CD14-positive monocyte (primary cell): ENCODE measurements around the gene TRPC6. TPM values are rescaled to one million over a fixed set of nuclear protein-coding genes. Genes with fewer than 3 reads are reported as not detected.

Source experiments
- DNase-seq, 3 donors: peaks; one replicate each; pipeline ENCODE4 v3.0.0-alpha.2; 2011 to 2022
- H2AFZ ChIP-seq: 2 replicates; pipeline ENCODE4 v1.6.0; 2012; ENCODE audit warnings: mild to moderate bottlenecking, low read depth, low read length, inconsistent platforms; ENCODE audit not compliant: insufficient read depth, poor library complexity, severe bottlenecking
- H3K27ac ChIP-seq, 2 donors: 1 replicate in 1 of 2; 2 replicates in 1 of 2; pipeline ENCODE4 v1.5.1; 2012 to 2013; ENCODE audit warnings: low read length in 2 of 2, control low read depth in 1 of 2, inconsistent platforms in 1 of 2, low read depth in 1 of 2, mild to moderate bottlenecking in 1 of 2
- H3K27me3 ChIP-seq, 2 donors: one replicate each; pipeline versions ENCODE4 v1.6.0 to v1.6.1; 2011 to 2013; ENCODE audit warnings: low read length in 2 of 2; ENCODE audit not compliant: control insufficient read depth in 2 of 2, insufficient read depth in 2 of 2
- H3K36me3 ChIP-seq, 2 donors: replicated peaks in 1 of 2; 1 replicate in 1 of 2; 2 replicates in 1 of 2; pipeline versions ENCODE4 v1.5.1 to v1.6.1; 2012 to 2013; ENCODE audit warnings: low read length in 2 of 2, control low read depth in 1 of 2, inconsistent platforms in 1 of 2, mild to moderate bottlenecking in 1 of 2; ENCODE audit not compliant: insufficient read depth in 2 of 2, control insufficient read depth in 1 of 2
- H3K4me1 ChIP-seq, 2 donors: 1 replicate in 1 of 2; 2 replicates in 1 of 2; pipeline versions ENCODE4 v1.5.1 to v1.6.1; 2012 to 2013; ENCODE audit warnings: low read length in 2 of 2, control low read depth in 1 of 2, inconsistent platforms in 1 of 2, mild to moderate bottlenecking in 1 of 2, moderate library complexity in 1 of 2; ENCODE audit not compliant: insufficient read depth in 2 of 2, control insufficient read depth in 1 of 2
- H3K4me2 ChIP-seq: replicated peaks from 2 replicates; pipeline ENCODE3; 2012; ENCODE audit warnings: low read length, moderate library complexity, mild to moderate bottlenecking; ENCODE audit not compliant: poor library complexity, severe bottlenecking; ENCODE audit errors: extremely low read depth
- H3K4me3 ChIP-seq, 3 experiments: fragments of 200-600 bp in 1 of 3; sonication (generic) in 1 of 3; replicated peaks in 1 of 3; 1 replicate in 2 of 3; 2 replicates in 1 of 3; pipeline ENCODE4 v1.5.1; 2011 to 2013; ENCODE audit warnings: low read length in 3 of 3, mild to moderate bottlenecking in 3 of 3, control low read depth in 2 of 3, low read depth in 2 of 3, inconsistent platforms in 1 of 3, moderate library complexity in 1 of 3
- H3K79me2 ChIP-seq: 2 replicates; pipeline ENCODE4 v1.6.0; 2012; ENCODE audit warnings: mild to moderate bottlenecking, control low read depth, inconsistent platforms, low read length, moderate library complexity; ENCODE audit not compliant: insufficient read depth
- H3K9ac ChIP-seq: 2 replicates; pipeline ENCODE4 v1.6.0; 2017; ENCODE audit warnings: low read length, mild to moderate bottlenecking; ENCODE audit not compliant: insufficient read depth, poor library complexity, severe bottlenecking
- H3K9me3 ChIP-seq, 2 donors: replicated peaks in 1 of 2; 1 replicate in 1 of 2; 2 replicates in 1 of 2; pipeline versions ENCODE4 v1.5.1 to v1.6.1; 2012 to 2013; ENCODE audit warnings: low read length in 2 of 2, control low read depth in 1 of 2; ENCODE audit not compliant: control insufficient read depth in 1 of 2, insufficient read depth in 1 of 2
- H4K20me1 ChIP-seq: 2 replicates; pipeline ENCODE4 v1.6.0; 2012; ENCODE audit warnings: mild to moderate bottlenecking, low read length, control low read depth, moderate library complexity; ENCODE audit not compliant: insufficient read depth
- H3K27ac Mint-ChIP-seq, 7 donors: one replicate each; pipeline ENCODE4 v1.8.0; 2020; ENCODE audit warnings: mild to moderate bottlenecking in 7 of 7, mixed read lengths in 7 of 7, moderate library complexity in 6 of 7, inconsistent platforms in 2 of 7
- H3K27me3 Mint-ChIP-seq, 3 donors: one replicate each; pipeline ENCODE4 v1.8.0; 2021 to 2022; ENCODE audit warnings: low read depth in 3 of 3, mild to moderate bottlenecking in 3 of 3, mixed read lengths in 3 of 3, moderate library complexity in 3 of 3, inconsistent platforms in 1 of 3
- H3K36me3 Mint-ChIP-seq, 2 donors: one replicate each; pipeline ENCODE4 v1.8.0; 2020; ENCODE audit warnings: mixed read lengths in 2 of 2, inconsistent platforms in 1 of 2, mild to moderate bottlenecking in 1 of 2
- H3K4me1 Mint-ChIP-seq: one replicate; pipeline ENCODE4 v1.8.0; 2020; ENCODE audit warnings: mild to moderate bottlenecking, mixed read lengths
- H3K4me3 Mint-ChIP-seq, 2 donors: one replicate each; pipeline ENCODE4 v1.8.0; 2020; ENCODE audit warnings: mild to moderate bottlenecking in 2 of 2, mixed read lengths in 2 of 2, moderate library complexity in 1 of 2
- H3K9me3 Mint-ChIP-seq, 7 donors: one replicate each; pipeline ENCODE4 v1.8.0; 2020 to 2022; ENCODE audit warnings: mixed read lengths in 7 of 7, mild to moderate bottlenecking in 6 of 7, moderate library complexity in 6 of 7, inconsistent platforms in 2 of 7
- WGBS: methylation state at CpG from one replicate; pipeline ENCODE4 v1.1.5; 2013; ENCODE audit warnings: missing lambda C conversion rate; ENCODE audit not compliant: insufficient coverage; 5-methylcytosine and 5-hydroxymethylcytosine counted together
- intact Hi-C, 2 donors: fragments of 100-400 bp; cut with micrococcal nuclease; formaldehyde crosslinking; loops; one replicate each; pipeline versions ENCODE4 v1.15.0 to v1.15.1; 2023
- polyA plus RNA-seq, 3 donors: library from polyadenylated mRNA; depleted of rRNA in 1 of 3; unstranded in 2 of 3; stranded (reverse) in 1 of 3; fragments of 300-500 nt in 2 of 3; fragments of >200 nt in 1 of 3; fragmentation: Illumina TruSeq in 2 of 3; gene quantifications; 1 replicate in 2 of 3; 2 replicates in 1 of 3; pipeline ENCODE4 v1.2.3, GENCODE V29; 2012 to 2021
- TF ChIP-seq, protein P1 (sequence below): fragments of 200-600 bp; IDR thresholded peaks from one replicate; pipeline ENCODE4 v1.8.0; 2022; ENCODE audit warnings: antibody characterized with exemption, mild to moderate bottlenecking

TRPC6 gene
- polyA plus RNA-seq, 3 donors, result 0.01 TPM; not detected in 2

DNA sequence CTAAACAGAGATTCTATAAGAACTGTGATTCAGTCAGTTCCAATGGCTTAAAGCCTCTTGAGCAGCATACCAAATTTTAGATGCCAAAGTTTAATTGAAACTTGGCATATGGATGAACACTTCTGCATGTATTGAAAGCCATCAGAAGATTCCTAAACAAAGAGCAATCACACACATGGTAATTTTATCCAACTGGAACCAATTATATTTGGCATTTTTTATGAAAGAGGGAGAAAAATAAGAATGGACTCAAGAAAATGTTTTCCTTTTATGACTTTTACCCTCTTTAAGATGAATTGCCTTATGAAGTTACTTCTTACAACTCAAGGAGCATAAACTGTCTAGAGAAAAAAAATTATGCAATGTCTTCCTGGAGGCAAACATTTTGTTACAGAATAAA lies 7.4 kb downstream of the TRPC6 start:
- Histone ChIP-seq H3K4me3 (no peak overlapping the region), H3K4me2 (no peak overlapping the region), H3K79me2 (no peaks in the 10 kb centered on the region), H4K20me1 (no peaks in the 10 kb centered on the region), H3K9me3 (no peaks in the 10 kb centered on the region), H3K27me3 (peaks cover 2 to 6% of the 10 kb centered on the region in 2 donors), H2AFZ (no peak overlapping the region), H3K27ac (no peak overlapping the region), H3K9ac (no peak overlapping the region), H3K36me3 (no peaks in the 10 kb centered on the region), H3K4me1 (no peaks in the 10 kb centered on the region)
- Mint-ChIP-seq H3K4me3 (no peak overlapping the region), H3K4me1 (no peaks in the 10 kb centered on the region), H3K9me3 (peaks cover 0 to 21% (median 5%) of the 10 kb centered on the region in 7 donors), H3K27me3 (peaks cover 2 to 7% (median 3%) of the 10 kb centered on the region in 3 donors), H3K27ac (no peak overlapping the region), H3K36me3 (no peaks in the 10 kb centered on the region)
- intact Hi-C loops, result no loop called here
- TF ChIP-seq, protein P1, sequence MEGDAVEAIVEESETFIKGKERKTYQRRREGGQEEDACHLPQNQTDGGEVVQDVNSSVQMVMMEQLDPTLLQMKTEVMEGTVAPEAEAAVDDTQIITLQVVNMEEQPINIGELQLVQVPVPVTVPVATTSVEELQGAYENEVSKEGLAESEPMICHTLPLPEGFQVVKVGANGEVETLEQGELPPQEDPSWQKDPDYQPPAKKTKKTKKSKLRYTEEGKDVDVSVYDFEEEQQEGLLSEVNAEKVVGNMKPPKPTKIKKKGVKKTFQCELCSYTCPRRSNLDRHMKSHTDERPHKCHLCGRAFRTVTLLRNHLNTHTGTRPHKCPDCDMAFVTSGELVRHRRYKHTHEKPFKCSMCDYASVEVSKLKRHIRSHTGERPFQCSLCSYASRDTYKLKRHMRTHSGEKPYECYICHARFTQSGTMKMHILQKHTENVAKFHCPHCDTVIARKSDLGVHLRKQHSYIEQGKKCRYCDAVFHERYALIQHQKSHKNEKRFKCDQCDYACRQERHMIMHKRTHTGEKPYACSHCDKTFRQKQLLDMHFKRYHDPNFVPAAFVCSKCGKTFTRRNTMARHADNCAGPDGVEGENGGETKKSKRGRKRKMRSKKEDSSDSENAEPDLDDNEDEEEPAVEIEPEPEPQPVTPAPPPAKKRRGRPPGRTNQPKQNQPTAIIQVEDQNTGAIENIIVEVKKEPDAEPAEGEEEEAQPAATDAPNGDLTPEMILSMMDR, result no peak
- DNase-seq, result no peak

DNA sequence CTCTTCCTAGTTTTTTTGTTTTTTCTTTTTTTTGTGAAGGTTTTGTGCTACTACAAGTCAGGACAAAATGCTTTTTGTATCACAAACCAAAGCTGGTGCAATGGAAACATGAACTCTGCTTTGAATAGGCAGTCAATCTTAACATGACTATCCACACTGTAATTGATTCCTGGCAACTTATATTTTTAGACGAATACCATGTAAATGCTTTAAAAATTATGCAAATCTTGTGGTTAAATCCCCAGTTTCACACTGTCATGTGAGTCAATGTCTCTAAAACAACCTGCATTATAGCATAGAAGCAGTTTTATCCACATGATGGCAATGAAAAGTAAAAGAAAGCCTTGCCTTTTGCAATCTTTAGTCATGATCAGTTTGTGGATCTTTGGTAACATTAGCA lies 8.9 kb downstream of the TRPC6 start:
- Mint-ChIP-seq H3K4me3 (no peak overlapping the region), H3K9me3 (peaks cover 0 to 15% (median 5%) of the 10 kb centered on the region in 7 donors), H3K27me3 (peaks cover 0 to 3% (median 2%) of the 10 kb centered on the region in 3 donors), H3K36me3 (no peaks in the 10 kb centered on the region), H3K27ac (no peak overlapping the region), H3K4me1 (no peaks in the 10 kb centered on the region)
- no peak for DNase-seq
- Histone ChIP-seq H2AFZ (no peak overlapping the region), H3K36me3 (no peaks in the 10 kb centered on the region), H3K27me3 (no peaks in the 10 kb centered on the region), H4K20me1 (no peaks in the 10 kb centered on the region), H3K79me2 (no peaks in the 10 kb centered on the region), H3K4me3 (no peak overlapping the region), H3K4me1 (no peaks in the 10 kb centered on the region), H3K4me2 (no peak overlapping the region), H3K27ac (no peak overlapping the region), H3K9ac (no peak overlapping the region), H3K9me3 (no peaks in the 10 kb centered on the region)
- intact Hi-C loops, result no loop called here
- no CpG with 5 or more reads among the region's 1 CpG for WGBS
- TF ChIP-seq, protein P1, result no peak
